ENCODE measurements around the gene RHOF. TPM values are rescaled to one million over a fixed set of nuclear protein-coding genes. Genes with fewer than 3 reads are reported as not detected.
A peak's percentile ranks its signal among the peaks of the same experiment; 100 is the strongest.

RHOF gene
- total RNA-seq, 1 donor from 2014 or later = 25.5 TPM

- Mint-ChIP-seq H3K36me3 (ENCODE audit: low read depth) (peaks cover 19% of the 10 kb centered on the region), H3K27me3 (ENCODE audit: low read depth) (no peaks in the 10 kb centered on the region), H3K9me3 (no peaks in the 10 kb centered on the region), H3K4me1 (no peaks in the 10 kb centered on the region), H3K27ac (ENCODE audit: unreplicated experiment) (no peak overlapping the region), H3K4me3 (peak overlapping the region; percentile 47)
- no peak for TF ChIP-seq CTCF (conservative IDR thresholded peaks at IDR 0.05)
- no peak for DNase-seq (ENCODE audit: low read depth, low spot score)
Observed at GRCh38 chr12:121828306-121828705, 34.8 kb upstream of the RHOF start.

- no peak for TF ChIP-seq CTCF (conservative IDR thresholded peaks at IDR 0.05)
- no peaks in the 10 kb centered on the region for H3K4me1 Mint-ChIP-seq
- H3K36me3 Mint-ChIP-seq (ENCODE audit: low read depth) = peaks cover 19% of the 10 kb centered on the region
- H3K9me3 Mint-ChIP-seq = no peaks in the 10 kb centered on the region
- H3K4me3 Mint-ChIP-seq = no peak overlapping the region
- no peak for DNase-seq (ENCODE audit: low read depth, low spot score)
- H3K27ac Mint-ChIP-seq (ENCODE audit: unreplicated experiment) = no peak overlapping the region
- H3K27me3 Mint-ChIP-seq (ENCODE audit: low read depth) = no peaks in the 10 kb centered on the region
Observed at GRCh38 chr12:121827351-121828099, 34.0 kb upstream of the RHOF start.

- H3K9me3 Mint-ChIP-seq = no peaks in the 10 kb centered on the region
- no peaks in the 10 kb centered on the region for H3K4me1 Mint-ChIP-seq
- peaks cover 14% of the 10 kb centered on the region for H3K36me3 Mint-ChIP-seq (ENCODE audit: low read depth)
- no peak for DNase-seq (ENCODE audit: low read depth, low spot score)
- no peak for TF ChIP-seq CTCF (conservative IDR thresholded peaks at IDR 0.05)
- H3K27ac Mint-ChIP-seq (ENCODE audit: unreplicated experiment) = peak overlapping the region; percentile 64
- H3K27me3 Mint-ChIP-seq (ENCODE audit: low read depth) = no peaks in the 10 kb centered on the region
- H3K4me3 Mint-ChIP-seq = no peak overlapping the region
Observed at GRCh38 chr12:121826318-121827150, 33.0 kb upstream of the RHOF start.

GRCh38 chr12:121825041-121825523, 31.6 kb upstream of the RHOF start:
- no peak overlapping the region for H3K4me3 Mint-ChIP-seq
- H3K27me3 Mint-ChIP-seq (ENCODE audit: low read depth) = no peaks in the 10 kb centered on the region
- H3K27ac Mint-ChIP-seq (ENCODE audit: unreplicated experiment) = no peak overlapping the region
- no peaks in the 10 kb centered on the region for H3K4me1 Mint-ChIP-seq
- DNase-seq (ENCODE audit: low read depth, low spot score) = no peak
- H3K9me3 Mint-ChIP-seq = no peaks in the 10 kb centered on the region
- TF ChIP-seq CTCF (conservative IDR thresholded peaks at IDR 0.05) = no peak
- peaks cover 14% of the 10 kb centered on the region for H3K36me3 Mint-ChIP-seq (ENCODE audit: low read depth)

- H3K4me3 Mint-ChIP-seq = no peak overlapping the region
- H3K27ac Mint-ChIP-seq (ENCODE audit: unreplicated experiment) = no peak overlapping the region
Observed at GRCh38 chr12:121823727-121824115, 30.2 kb upstream of the RHOF start.

More at GRCh38 chr12:121823727-121824115, 30.2 kb upstream of the RHOF start:
- no peaks in the 10 kb centered on the region for H3K27me3 Mint-ChIP-seq (ENCODE audit: low read depth)
- H3K36me3 Mint-ChIP-seq (ENCODE audit: low read depth) = peaks cover 13% of the 10 kb centered on the region
- no peak for DNase-seq (ENCODE audit: low read depth, low spot score)
- H3K9me3 Mint-ChIP-seq = no peaks in the 10 kb centered on the region
- no peak for TF ChIP-seq CTCF (conservative IDR thresholded peaks at IDR 0.05)
- no peaks in the 10 kb centered on the region for H3K4me1 Mint-ChIP-seq
